ENCODE data around the gene FXYD5.

FXYD5 gene

DNA sequence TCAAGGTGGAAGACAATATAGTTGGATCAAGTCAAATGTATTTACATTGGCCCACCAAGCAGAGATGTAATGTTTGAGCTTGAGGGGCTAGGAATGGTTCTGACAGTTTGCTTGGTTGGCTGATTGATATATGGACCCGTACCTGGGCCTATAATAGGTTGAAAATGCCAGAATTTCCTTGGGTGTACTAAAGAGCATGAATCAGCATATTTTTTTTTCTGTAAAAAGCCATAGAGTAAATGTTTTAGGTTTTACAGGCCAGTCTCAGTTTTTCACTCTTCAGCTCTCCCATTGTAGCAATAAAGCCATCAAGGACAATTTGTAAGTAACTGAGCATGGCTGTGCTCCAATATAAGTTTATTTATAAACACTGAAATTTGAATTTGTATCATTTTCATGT is 26.9 kb downstream of the FXYD5 start:
- Histone ChIP-seq H3K9ac (ENCODE audit: low read length) (no peak overlapping the region), H2AFZ (ENCODE audit: low read length) (no peak overlapping the region), H3K9me2 (ENCODE audit: low read depth, low read length) (no peaks in the 10 kb centered on the region), H3F3A (ENCODE audit: insufficient read depth, low read length) (no peaks in the 10 kb centered on the region), H3K4me2 (ENCODE audit: low read length) (no peak overlapping the region), H3K4me1 (ENCODE audit: insufficient read depth, low read length, severe bottlenecking) (no peaks in the 10 kb centered on the region), H3K27ac (ENCODE audit: low read depth, low read length, poor library complexity, severe bottlenecking) (no peak overlapping the region), H3K36me3 (ENCODE audit: insufficient read depth, low read length) (no peaks in the 10 kb centered on the region), H3K79me2 (ENCODE audit: insufficient read depth, low read length) (no peaks in the 10 kb centered on the region), H3K9me3 (ENCODE audit: low read length) (peaks cover 7% of the 10 kb centered on the region; the same call in 1 of the 2 replicates), H3K27me3 (ENCODE audit: insufficient read depth, low read length) (no peaks in the 10 kb centered on the region), H3K4me3 (ENCODE audit: low read depth, low read length, poor library complexity, severe bottlenecking) (no peak overlapping the region), H4K20me1 (ENCODE audit: insufficient read depth, low read length) (no peaks in the 10 kb centered on the region)
- no peak for TF ChIP-seq EZH2 (IDR thresholded peaks at IDR 0.05; ENCODE audit: borderline replicate concordance, low read length)
- TF ChIP-seq CTCF (IDR thresholded peaks at IDR 0.05; ENCODE audit: low read length): no peak

DNA sequence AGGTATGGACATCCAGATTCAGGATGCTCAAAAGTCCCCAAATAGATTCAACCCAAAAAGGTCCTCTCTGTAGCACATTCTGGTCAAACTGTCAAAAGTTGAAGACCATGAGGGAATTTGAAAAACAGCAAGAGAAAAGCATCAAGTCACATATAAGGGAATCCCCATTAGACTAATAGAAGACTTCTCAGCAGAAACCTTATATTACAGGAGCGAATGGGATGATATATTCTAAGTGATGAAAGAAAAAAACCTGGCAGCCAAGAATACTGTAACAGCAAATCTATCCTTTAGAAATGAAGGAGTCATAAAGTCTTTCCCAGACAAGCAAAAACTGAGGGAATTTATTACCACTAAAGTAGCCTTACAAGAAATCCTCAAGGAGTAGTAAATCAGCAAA is 29.7 kb downstream of the FXYD5 start:
- Histone ChIP-seq H3K27ac (ENCODE audit: low read depth, low read length, poor library complexity, severe bottlenecking) (no peak overlapping the region), H2AFZ (ENCODE audit: low read length) (no peak overlapping the region), H3K4me2 (ENCODE audit: low read length) (no peak overlapping the region), H3K79me2 (ENCODE audit: insufficient read depth, low read length) (no peaks in the 10 kb centered on the region), H3K4me1 (ENCODE audit: insufficient read depth, low read length, severe bottlenecking) (no peaks in the 10 kb centered on the region), H4K20me1 (ENCODE audit: insufficient read depth, low read length) (no peaks in the 10 kb centered on the region), H3K9me2 (ENCODE audit: low read depth, low read length) (no peaks in the 10 kb centered on the region), H3K9me3 (ENCODE audit: low read length) (no peaks in the 10 kb centered on the region), H3K27me3 (ENCODE audit: insufficient read depth, low read length) (no peaks in the 10 kb centered on the region), H3K4me3 (ENCODE audit: low read depth, low read length, poor library complexity, severe bottlenecking) (no peak overlapping the region), H3K36me3 (ENCODE audit: insufficient read depth, low read length) (no peaks in the 10 kb centered on the region), H3K9ac (ENCODE audit: low read length) (no peak overlapping the region), H3F3A (ENCODE audit: insufficient read depth, low read length) (no peaks in the 10 kb centered on the region)
- TF ChIP-seq EZH2 (IDR thresholded peaks at IDR 0.05; ENCODE audit: borderline replicate concordance, low read length) (no peak), CTCF (IDR thresholded peaks at IDR 0.05; ENCODE audit: low read length) (no peak)

GRCh38 chr19:35184884-35185283 is 30.3 kb downstream of the FXYD5 start:
- Histone ChIP-seq H3K4me3 (ENCODE audit: low read depth, low read length, poor library complexity, severe bottlenecking) (no peak overlapping the region), H3K4me1 (ENCODE audit: insufficient read depth, low read length, severe bottlenecking) (no peaks in the 10 kb centered on the region), H3K9ac (ENCODE audit: low read length) (no peak overlapping the region), H3K36me3 (ENCODE audit: insufficient read depth, low read length) (no peaks in the 10 kb centered on the region), H3F3A (ENCODE audit: insufficient read depth, low read length) (no peaks in the 10 kb centered on the region), H2AFZ (ENCODE audit: low read length) (no peak overlapping the region), H4K20me1 (ENCODE audit: insufficient read depth, low read length) (no peaks in the 10 kb centered on the region), H3K9me2 (ENCODE audit: low read depth, low read length) (no peaks in the 10 kb centered on the region), H3K79me2 (ENCODE audit: insufficient read depth, low read length) (no peaks in the 10 kb centered on the region), H3K27me3 (ENCODE audit: insufficient read depth, low read length) (no peaks in the 10 kb centered on the region), H3K4me2 (ENCODE audit: low read length) (no peak overlapping the region), H3K27ac (ENCODE audit: low read depth, low read length, poor library complexity, severe bottlenecking) (no peak overlapping the region), H3K9me3 (ENCODE audit: low read length) (no peaks in the 10 kb centered on the region)
- TF ChIP-seq CTCF (IDR thresholded peaks at IDR 0.05; ENCODE audit: low read length): no peak

All from OCI-LY1 (cell line).